ENCODE results near the gene ARRB1.
"Not testable (repeated sequence)": the region's sequence is repeated elsewhere in the genome, so short reads cannot be mapped to it uniquely, and the experiment has no call there.

ARRB1 gene

DNA sequence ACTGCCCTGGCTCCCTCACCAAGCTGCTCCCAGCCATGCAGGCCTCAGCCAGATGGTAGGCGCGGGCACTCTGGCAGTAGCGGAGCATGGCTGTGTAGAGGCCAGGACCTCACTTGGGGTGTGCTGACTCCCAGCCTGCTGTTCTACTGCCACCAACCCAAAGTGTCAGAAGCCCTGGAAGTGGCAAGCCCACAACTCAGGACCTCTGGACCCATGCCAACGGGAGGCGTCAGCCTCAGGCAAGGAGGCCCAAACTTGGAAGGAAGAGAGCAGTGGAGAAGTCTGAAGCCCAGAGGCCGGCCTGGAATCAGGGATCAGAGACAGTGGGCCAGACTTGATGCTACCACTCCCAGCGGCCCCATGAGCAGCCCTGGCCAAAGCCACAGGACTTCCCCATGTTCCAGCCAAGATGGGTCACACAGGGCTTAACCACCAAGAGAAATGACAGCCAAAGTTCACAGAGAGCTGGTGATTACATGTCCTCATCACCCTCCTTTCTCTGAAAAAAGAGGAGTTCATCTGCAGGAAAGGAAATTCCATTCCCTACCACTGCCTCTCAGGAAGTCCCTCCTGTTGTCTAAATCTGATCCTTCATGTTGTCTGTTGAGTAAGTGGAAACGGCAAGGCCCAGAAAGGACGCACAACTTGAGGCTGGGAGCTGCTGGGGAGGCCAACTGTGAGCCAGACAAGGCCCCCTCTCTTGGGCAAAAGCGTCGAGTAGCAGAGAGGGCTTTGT lies 4.4 kb downstream of the ARRB1 start:
- intact Hi-C loops (cut with DNase I) = no loop called here
- peak in 2 of 42 donors; percentile 13 to 53 for DNase-seq

DNA sequence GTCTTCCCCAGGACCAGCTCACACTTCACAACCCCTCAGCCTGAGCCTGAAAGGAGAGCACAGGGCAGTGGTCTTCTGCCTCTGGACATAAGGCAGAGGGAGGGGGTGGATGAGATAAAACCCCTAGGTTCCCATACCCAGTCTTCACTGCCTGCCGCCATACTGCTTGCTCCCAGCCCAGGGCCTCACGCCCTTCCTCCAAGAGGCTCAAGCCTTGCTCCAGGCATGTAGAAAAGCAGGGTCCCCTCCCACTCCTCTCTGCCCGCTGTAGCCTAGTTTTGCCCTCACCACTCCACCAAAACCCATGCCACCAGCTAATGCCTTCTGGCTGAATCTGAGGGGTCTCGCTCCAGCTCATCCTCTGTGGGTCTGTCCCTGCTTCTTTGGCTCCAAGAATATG lies 5.2 kb downstream of the ARRB1 start:
- intact Hi-C loops (cut with DNase I) = no loop called here
- DNase-seq = no peak

DNA sequence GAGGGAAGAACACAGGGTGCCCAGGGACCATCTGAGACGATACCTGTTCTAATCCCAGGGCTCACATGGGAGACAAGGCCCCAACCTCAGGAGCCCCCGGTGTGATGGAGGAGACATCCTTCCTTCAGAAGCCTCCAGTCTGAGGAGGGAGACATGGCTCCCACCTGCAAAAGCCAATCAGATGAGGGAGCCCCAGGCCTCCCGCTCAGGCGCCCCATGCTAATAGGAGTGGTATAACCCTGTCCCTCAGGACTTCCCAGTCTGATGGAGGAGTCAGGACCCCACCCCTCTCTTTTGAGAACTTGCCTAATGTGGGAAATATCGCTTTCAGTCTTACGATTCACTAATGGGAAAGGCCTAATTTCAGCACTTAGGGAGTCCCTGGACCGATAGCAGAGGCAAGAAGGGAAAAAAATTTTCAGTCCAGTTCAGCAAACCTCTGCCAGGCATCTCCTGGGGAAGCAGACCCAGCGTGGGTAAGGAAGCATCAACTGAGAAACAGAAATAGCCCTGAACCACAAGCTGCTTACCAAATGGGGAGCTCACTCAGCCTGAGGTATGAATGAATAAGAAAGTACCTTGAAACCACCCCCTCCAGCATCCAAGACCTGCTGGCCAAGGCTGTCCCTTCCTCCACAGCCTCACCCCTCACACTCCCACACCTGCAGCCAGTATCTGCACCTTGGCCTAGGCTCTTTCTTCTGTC lies 5.9 kb downstream of the ARRB1 start:
- intact Hi-C loops (cut with DNase I) = no loop called here
- no peak for DNase-seq

DNA sequence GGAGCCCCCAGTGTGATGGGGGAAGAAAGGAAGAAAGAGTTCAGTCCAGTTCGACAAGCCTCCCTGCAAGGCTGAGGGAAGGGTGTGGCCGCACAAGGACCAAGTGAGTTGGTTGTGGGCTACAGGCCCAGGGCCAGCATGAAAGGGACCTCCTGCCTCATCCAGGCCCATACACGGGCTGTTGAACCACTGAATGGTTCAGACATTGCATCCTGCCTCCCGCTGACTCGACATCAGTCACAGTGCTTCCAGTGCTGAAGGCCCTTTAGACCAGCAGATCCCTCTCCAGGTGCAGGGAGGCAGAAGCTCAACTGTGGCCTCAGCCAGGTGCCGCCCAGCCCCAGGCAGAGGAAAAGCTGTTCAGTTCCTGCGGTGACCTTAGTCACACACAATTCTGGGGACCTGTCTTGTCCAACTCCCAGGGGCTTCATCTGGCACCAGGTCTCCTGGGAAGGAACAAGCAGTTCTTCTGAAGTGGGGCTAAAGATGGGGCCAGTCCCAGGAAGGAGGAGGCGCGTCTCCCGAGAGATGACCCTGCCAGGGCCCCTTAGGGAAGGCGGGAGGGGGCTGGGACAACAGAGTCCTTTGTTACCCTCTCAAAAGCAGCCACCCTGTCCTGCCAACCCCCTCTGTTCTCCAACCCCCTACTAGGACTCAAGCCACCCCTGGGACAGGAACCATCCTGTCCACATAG lies 6.6 kb downstream of the ARRB1 start:
- intact Hi-C loops (cut with DNase I) = no loop called here
- peak in 10 of 42 donors; percentile 32 to 77 (median 59) for DNase-seq

DNA sequence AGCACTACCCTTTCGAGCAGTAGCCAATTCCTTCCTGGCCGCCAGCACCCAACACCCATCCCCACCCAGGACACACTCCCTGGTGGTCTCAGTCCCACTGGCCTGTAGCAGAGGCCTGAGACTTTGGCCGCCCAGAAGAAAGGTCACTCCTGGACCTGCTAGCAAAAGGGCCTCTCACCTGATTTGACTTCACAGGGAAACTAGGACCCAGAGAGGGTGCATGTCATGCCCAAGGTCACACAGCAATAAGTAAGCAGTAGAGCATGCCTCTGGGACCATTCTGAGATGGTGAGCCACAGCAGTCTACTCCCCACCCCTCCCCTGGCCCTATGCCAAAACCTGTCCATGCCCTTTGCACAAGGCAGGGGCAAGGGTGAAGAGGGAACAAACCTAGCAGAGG lies 7.3 kb downstream of the ARRB1 start:
- intact Hi-C loops (cut with DNase I) = no loop called here
- no peak for DNase-seq

DNA sequence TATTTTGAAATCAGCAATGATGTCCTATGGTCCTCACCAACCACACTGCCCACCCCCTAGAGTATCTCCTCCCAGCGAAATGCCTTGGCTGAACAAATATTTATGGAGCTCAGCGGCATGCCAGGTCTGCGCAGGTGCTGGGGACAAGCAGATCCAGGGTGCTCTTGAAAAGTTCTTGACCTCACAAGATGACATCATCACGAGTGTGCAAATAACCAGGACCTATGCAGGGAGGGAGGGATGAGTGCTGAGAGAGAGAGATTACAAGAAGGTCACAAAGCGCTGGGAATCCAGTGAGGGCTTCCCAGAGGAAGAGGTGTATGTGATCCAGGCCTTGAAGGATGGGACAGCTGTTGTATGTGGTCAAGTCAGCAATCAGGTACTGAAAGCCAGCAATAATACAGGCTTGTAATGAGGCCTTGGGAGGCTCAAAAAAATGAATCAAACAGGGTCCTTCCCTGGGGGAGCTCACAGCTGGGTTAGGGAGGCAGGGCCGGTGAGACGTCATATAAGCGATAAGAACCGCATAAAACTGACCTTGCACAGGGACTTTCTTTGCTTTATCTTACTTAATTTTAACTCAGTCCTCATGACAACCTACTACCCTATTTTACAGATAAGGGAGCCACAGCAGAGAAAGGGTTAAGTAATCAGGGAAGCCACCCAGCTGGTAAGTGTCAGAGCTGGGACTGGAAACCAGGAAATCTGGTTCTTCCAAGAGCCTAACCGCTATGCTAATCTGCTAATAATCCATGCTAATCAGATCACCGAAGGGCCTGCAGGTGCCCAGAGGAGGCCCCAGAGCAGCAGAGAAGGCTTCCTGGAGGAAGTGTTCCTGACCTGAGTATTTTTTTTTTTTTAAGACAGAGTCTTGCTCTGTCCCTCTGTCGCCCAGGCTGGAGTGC lies 8.2 kb downstream of the ARRB1 start:
- DNase-seq = no peak
- intact Hi-C loops (cut with DNase I) = no loop called here

- DNase-seq = peak in 20 of 42 donors; percentile 19 to 78 (median 58)
- intact Hi-C loops (cut with DNase I) = no loop called here
Measured at GRCh38 chr11:75342231-75342918, 9.1 kb downstream of the ARRB1 start.

- DNase-seq = peak in 1 of 42 donors; percentile 51
- intact Hi-C loops (cut with DNase I) = no loop called here
Measured at GRCh38 chr11:75341612-75342011, 9.8 kb downstream of the ARRB1 start.

DNA sequence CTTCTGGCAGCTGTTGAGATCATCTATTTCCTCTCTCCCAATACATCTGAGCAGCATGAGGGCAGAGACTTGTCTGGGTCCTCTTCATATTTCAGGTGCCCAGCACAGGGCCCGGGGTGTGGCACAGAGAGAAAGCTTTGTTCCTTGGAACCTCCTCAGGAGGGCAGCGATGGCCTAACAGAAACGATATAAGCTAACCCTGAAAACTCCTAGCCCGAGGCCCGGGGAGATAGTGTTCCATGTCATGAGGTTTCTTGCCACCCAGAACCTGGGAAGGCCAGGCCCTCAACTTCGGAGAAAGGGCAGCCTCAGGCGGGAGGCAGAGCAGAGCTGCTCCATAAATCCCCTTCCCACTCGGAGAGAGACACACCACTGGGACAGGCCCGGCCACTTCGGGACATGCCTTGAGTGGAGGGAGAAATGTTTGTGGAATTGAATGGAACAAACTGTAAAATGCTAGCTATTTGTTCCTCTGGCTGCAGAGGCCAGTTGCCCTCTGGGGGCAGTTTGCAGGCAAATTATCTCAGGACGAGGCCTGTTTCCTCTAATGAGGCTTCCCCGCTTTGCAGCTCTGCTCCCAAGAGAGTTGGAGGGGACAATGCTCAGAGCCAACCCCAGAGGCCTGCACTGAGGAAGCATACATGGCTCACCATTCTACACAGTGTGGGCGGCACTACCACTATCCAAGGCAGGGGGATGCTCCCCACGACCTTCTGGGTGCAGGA lies 11.6 kb downstream of the ARRB1 start:
- no peak for DNase-seq
- intact Hi-C loops (cut with DNase I) = no loop called here

GRCh38 chr11:75338516-75339208 lies 12.8 kb downstream of the ARRB1 start:
- DNase-seq = peak in 10 of 42 donors; percentile 43 to 80 (median 57)
- intact Hi-C loops (cut with DNase I) = no loop called here

DNA sequence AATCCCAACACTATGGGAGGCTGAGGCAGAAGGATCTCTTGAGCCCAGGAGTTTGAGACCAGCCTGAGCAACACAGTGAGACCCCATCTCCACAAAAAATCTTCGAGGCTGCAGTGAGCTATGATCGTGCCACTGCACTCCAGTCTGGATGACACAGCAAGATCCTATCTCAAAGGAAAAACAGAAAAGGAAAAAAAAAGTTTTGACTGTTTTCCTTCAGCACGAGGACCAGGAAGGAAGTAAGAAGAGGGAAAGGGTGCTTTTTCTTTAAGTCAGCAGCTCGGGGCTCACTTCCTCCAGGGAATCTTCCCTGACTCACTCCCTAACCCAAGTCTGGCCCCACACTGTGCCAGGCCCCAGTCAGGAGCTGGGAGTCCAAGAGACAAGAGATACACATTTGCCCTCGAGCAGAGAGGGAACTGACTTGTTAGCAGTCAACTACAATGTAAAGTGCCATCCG lies 14.2 kb downstream of the ARRB1 start:
- intact Hi-C loops (cut with DNase I) = no loop called here

GRCh38 chr11:75334976-75335375 lies 16.5 kb downstream of the ARRB1 start:
- DNase-seq = peak in 1 of 42 donors; percentile 2
- intact Hi-C loops (cut with DNase I) = no loop called here

More for the DNA sequence above, 14.2 kb downstream of the ARRB1 start:
- DNase-seq = no peak

- intact Hi-C loops (cut with DNase I) = no loop called here
- peak in 1 of 42 donors; percentile 2 for DNase-seq
Measured at GRCh38 chr11:75334402-75334891, 17.0 kb downstream of the ARRB1 start.

DNA sequence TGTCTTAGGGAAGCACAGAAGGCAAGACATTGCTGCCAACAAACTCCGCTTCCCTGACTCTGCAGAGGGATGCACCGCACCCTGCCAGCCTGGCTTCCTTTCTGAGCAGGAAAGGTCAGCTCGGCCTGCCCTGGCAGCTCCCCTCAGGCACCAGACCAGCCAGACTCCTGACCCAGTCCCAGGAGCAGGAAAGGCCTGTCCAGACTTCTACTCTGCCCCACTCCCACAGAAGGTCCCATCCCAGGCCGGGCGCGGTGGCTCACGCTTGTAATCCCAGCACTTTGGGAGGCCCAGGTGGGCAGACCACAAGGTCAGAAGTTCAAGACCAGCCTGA lies 17.7 kb downstream of the ARRB1 start:
- no peak for DNase-seq
- intact Hi-C loops (cut with DNase I) = no loop called here

GRCh38 chr11:75333022-75333806 lies 18.2 kb downstream of the ARRB1 start:
- DNase-seq = no peak
- intact Hi-C loops (cut with DNase I) = no loop called here

GRCh38 chr11:75331761-75332160 lies 19.7 kb downstream of the ARRB1 start:
- intact Hi-C loops (cut with DNase I); DNase-seq: not testable (repeated sequence)
